ENCODE results near the gene TTC31. TPM values are rescaled to one million over a fixed set of nuclear protein-coding genes. Genes with fewer than 3 reads are reported as not detected.
"Not testable (repeated sequence)": the region's sequence is repeated elsewhere in the genome, so short reads cannot be mapped to it uniquely, and the experiment has no call there.

The TTC31 gene
- total and polyA plus RNA-seq, 4 donors, result 9.9 to 26.4 (median 15.8) TPM

DNA sequence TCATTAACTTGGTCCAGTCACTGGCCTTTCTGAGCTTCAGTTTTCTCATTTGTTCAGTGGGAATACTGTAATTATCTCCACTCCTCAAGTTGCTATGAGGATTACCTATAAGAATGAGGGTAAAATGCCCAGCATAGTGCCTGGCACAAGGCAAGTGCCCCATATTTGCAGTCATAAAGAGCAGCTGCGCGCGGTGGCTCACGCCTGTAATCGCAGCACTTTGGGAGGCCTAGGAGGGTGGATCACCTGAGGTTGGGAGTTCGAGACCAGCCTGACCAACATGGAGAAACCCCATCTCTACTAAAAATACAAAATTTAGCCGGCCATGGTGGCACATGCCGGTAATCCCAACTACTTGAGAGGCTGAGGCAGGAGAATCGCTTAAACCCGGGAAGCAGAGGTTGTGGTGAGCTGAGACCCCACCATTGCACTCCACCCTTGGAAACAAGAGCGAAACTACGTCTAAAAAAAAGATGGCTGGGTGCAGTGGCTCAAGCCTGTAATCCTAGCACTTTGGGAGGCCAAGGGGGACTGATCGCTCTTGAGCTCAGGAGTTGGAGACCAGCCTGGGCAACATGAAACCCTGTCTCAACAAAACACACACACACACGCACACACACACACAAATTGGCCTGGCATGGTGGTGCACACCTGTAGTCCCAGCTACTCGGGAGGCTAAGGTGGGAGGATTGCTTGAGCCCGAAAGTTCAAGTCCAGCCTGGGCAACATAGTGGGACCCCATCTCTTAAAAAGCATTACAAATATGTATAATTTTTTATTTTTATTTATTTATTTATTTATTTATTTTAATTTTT is 40.2 kb upstream of the TTC31 start:
- H3K9me3 ChIP-seq (ENCODE audit: control insufficient read depth in 4 of 4, low read length in 3 of 4); H3K36me3 ChIP-seq (ENCODE audit: control insufficient read depth in 4 of 4, insufficient read depth in 3 of 4, low read depth in 1 of 4, low read length in 3 of 4); H3K27me3 ChIP-seq (ENCODE audit: control insufficient read depth in 4 of 4, insufficient read depth in 4 of 4, low read length in 3 of 4); DNase-seq (ENCODE audit: low spot score): not testable (repeated sequence)
- peak overlapping the region; percentile 38 to 80 (median 79) for H3K4me3 ChIP-seq (ENCODE audit: low read depth in 1 of 3, low read length in 3 of 3)
- H3K4me1 ChIP-seq (ENCODE audit: control insufficient read depth in 4 of 4, insufficient read depth in 4 of 4, low read length in 3 of 4), result peaks cover 22 to 72% (median 57%) of the 10 kb centered on the region in 4 donors
- peak overlapping the region; percentile 21 to 57 for H3K9ac ChIP-seq (ENCODE audit: low read depth in 1 of 2, low read length in 2 of 2)
- H3K27ac ChIP-seq (ENCODE audit: low read depth in 1 of 2, low read length in 2 of 2), result peak overlapping the region; percentile 92 to 95
- 82% methylated on average over 16 of the region's 16 CpGs for WGBS
- TF ChIP-seq TAF1 (conservative IDR thresholded peaks at IDR 0.05), result peak; percentile 39

DNA sequence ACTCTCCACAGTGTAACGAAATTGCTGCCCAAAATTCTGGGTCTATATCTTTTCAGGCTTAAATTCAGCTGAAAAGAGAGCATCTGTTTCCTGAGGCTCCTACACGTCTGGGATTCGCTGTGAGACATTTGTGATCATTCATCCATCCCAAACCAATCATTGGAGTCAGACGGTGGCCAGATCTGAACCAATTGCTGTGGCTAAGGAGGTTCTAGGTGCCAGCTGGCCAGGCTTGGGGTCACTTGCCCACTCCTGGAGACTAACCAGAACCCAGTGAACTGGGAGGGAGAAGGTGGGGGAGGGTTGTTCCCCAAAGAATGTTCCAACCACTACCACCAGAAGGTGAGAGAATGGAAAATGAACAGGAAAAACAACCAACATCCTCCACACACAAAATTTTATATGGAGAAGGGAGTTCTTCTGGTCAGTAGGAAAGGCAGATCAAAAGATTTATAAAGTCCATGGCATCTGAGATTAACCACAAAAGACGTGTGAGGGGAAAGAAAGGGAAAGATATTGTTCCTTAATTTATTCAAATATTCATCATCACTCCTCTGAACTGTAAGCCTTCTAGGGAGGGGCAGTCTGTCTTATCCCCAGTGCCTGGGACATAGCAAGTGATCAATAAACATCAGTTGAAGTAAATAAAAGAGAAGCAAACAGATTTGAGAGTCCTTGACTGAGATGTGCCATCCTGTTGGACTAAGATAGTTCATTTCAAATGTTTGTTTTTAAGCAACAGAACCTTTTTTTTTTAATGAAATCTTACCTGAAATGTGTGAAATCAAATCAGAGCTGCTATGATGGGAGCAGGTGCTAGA is 38.2 kb upstream of the TTC31 start:
- peak overlapping the region; percentile 82 to 84 for H3K27ac ChIP-seq (ENCODE audit: low read depth in 1 of 2, low read length in 2 of 2)
- no peaks in the 10 kb centered on the region for H3K9me3 ChIP-seq (ENCODE audit: control insufficient read depth in 4 of 4, low read length in 3 of 4)
- TF ChIP-seq HNF4G (IDR thresholded peaks at IDR 0.05) (no peak), FOXA2 (IDR thresholded peaks at IDR 0.05) (no peak), YY1 (IDR thresholded peaks at IDR 0.05) (no peak), HNF4A (conservative IDR thresholded peaks at IDR 0.05) (peak; percentile 26 to 41), CTCF (IDR thresholded peaks at IDR 0.05; ENCODE audit: low read depth, low read length, missing input control) (no peak), JUND (IDR thresholded peaks at IDR 0.05) (no peak), SP1 (IDR thresholded peaks at IDR 0.05) (no peak), FOXA1 (IDR thresholded peaks at IDR 0.05) (peak; percentile 16), GABPA (IDR thresholded peaks at IDR 0.05 in 1 of 2, conservative IDR thresholded peaks at IDR 0.05 in 1 of 2) (peak in 1 of 2 donors; percentile 4), NR2F2 (IDR thresholded peaks at IDR 0.05) (no peak), TAF1 (conservative IDR thresholded peaks at IDR 0.05) (no peak), ATF3 (IDR thresholded peaks at IDR 0.05) (no peak), RXRA (IDR thresholded peaks at IDR 0.05) (peak; percentile 13 to 44), RAD21 (IDR thresholded peaks at IDR 0.05) (no peak), EGR1 (IDR thresholded peaks at IDR 0.05; ENCODE audit: low read depth in 2 of 2) (no peak)
- TF ChIP-seq, protein P1, sequence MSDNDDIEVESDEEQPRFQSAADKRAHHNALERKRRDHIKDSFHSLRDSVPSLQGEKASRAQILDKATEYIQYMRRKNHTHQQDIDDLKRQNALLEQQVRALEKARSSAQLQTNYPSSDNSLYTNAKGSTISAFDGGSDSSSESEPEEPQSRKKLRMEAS (IDR thresholded peaks at IDR 0.05), result no peak
- TF ChIP-seq, protein P2, sequence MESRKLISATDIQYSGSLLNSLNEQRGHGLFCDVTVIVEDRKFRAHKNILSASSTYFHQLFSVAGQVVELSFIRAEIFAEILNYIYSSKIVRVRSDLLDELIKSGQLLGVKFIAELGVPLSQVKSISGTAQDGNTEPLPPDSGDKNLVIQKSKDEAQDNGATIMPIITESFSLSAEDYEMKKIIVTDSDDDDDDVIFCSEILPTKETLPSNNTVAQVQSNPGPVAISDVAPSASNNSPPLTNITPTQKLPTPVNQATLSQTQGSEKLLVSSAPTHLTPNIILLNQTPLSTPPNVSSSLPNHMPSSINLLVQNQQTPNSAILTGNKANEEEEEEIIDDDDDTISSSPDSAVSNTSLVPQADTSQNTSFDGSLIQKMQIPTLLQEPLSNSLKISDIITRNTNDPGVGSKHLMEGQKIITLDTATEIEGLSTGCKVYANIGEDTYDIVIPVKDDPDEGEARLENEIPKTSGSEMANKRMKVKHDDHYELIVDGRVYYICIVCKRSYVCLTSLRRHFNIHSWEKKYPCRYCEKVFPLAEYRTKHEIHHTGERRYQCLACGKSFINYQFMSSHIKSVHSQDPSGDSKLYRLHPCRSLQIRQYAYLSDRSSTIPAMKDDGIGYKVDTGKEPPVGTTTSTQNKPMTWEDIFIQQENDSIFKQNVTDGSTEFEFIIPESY (IDR thresholded peaks at IDR 0.05), result no peak
- WGBS, result 24% methylated on average over 5 of the region's 5 CpGs
- H3K36me3 ChIP-seq (ENCODE audit: control insufficient read depth in 4 of 4, insufficient read depth in 3 of 4, low read depth in 1 of 4, low read length in 3 of 4), result no peaks in the 10 kb centered on the region
- no peak overlapping the region for H3K9ac ChIP-seq (ENCODE audit: low read depth in 1 of 2, low read length in 2 of 2)
- peaks cover 26 to 57% (median 42%) of the 10 kb centered on the region in 4 donors for H3K4me1 ChIP-seq (ENCODE audit: control insufficient read depth in 4 of 4, insufficient read depth in 4 of 4, low read length in 3 of 4)
- no peak for DNase-seq (ENCODE audit: low spot score)
- H3K4me3 ChIP-seq (ENCODE audit: low read depth in 1 of 3, low read length in 3 of 3), result no peak overlapping the region
- no peaks in the 10 kb centered on the region for H3K27me3 ChIP-seq (ENCODE audit: control insufficient read depth in 4 of 4, insufficient read depth in 4 of 4, low read length in 3 of 4)
